ENCODE measurements around the gene MRPL43. TPM values are rescaled to one million over a fixed set of nuclear protein-coding genes. Genes with fewer than 3 reads are reported as not detected.

The MRPL43 gene
- total and polyA plus RNA-seq, 2 donors (not counting 3 experiments of a cell fraction or from before 2014, with no cell fraction given), result 75.0 to 144 TPM

- Histone ChIP-seq H3K27ac (ENCODE audit: insufficient read depth, low read depth, low read length) (no peak overlapping the region), H3K9me3 (replicated peaks; ENCODE audit: control insufficient read depth, insufficient read depth, low read length) (no peaks in the 10 kb centered on the region), H2AFZ (ENCODE audit: low read depth, low read length) (no peak overlapping the region), H3K4me3 (replicated peaks in 1 of 3; ENCODE audit: insufficient read depth in 1 of 3, low read depth in 1 of 3, low read length in 3 of 3) (no peak overlapping the region), H4K20me1 (replicated peaks; ENCODE audit: control insufficient read depth, extremely low read depth, insufficient read depth, low read length) (no peaks in the 10 kb centered on the region), H3K9me1 (replicated peaks; ENCODE audit: control insufficient read depth, extremely low read depth, insufficient read depth, low read length) (no peaks in the 10 kb centered on the region), H3K4me2 (ENCODE audit: insufficient read depth, low read length) (no peak overlapping the region), H3K36me3 (ENCODE audit: control insufficient read depth in 2 of 2, extremely low read depth in 1 of 2, insufficient read depth in 2 of 2, low read length in 2 of 2) (peaks cover 0 to 14% of the 10 kb centered on the region in 2 experiments), H3K27me3 (ENCODE audit: control insufficient read depth in 2 of 2, insufficient read depth in 2 of 2, low read length in 2 of 2) (no peaks in the 10 kb centered on the region), H3K9ac (replicated peaks; ENCODE audit: extremely low read depth, insufficient read depth, low read length) (no peak overlapping the region), H3K79me2 (ENCODE audit: control insufficient read depth, insufficient read depth, low read length) (peaks cover 26% of the 10 kb centered on the region), H3K4me1 (ENCODE audit: control insufficient read depth, extremely low read depth, insufficient read depth, low read length) (peaks cover 12% of the 10 kb centered on the region)
- intact Hi-C loops (cut with micrococcal nuclease), result no loop called here
- no peak for DNase-seq (ENCODE audit: low read depth, low spot score)
- CTCF ChIA-PET, result interaction anchor here (1.1 to 1.4 kb wide), 3 partner anchors 13 to 29 kb away, joined by 3 to 4 read pairs (median 3); partner anchors contain the start of gene SEMA4G
- POLR2A ChIA-PET, result no interaction called here
- TF ChIP-seq JUN (IDR thresholded peaks at IDR 0.05; ENCODE audit: borderline replicate concordance, insufficient read depth, insufficient read length, low read depth) (no peak), FOS (IDR thresholded peaks at IDR 0.05; ENCODE audit: borderline replicate concordance, insufficient read depth, low read length) (no peak), CTCF (IDR thresholded peaks at IDR 0.05; ENCODE audit: extremely low read depth in 1 of 2, insufficient read depth in 1 of 2, low read depth in 1 of 2, low read length in 2 of 2) (no peak)
- dilution Hi-C loops (cut with MboI; ENCODE audit: extremely low pct_ligation_motif_present, low sequenced_read_pairs), result no loop called here
- no TSS peak for BruUV-seq (replicated peaks)
- no peak for FAIRE-seq
Measured at GRCh38 chr10:100985336-100985735, 2.0 kb downstream of the MRPL43 start.

GRCh38 chr10:100984672-100985177 is 2.6 kb downstream of the MRPL43 start:
- BruUV-seq (replicated peaks), result no TSS peak
- peaks cover 23% of the 10 kb centered on the region for H3K79me2 ChIP-seq (ENCODE audit: control insufficient read depth, insufficient read depth, low read length)
- dilution Hi-C loops (cut with MboI; ENCODE audit: extremely low pct_ligation_motif_present, low sequenced_read_pairs), result no loop called here

More at GRCh38 chr10:100984672-100985177, 2.6 kb downstream of the MRPL43 start:
- Histone ChIP-seq H3K4me1 (ENCODE audit: control insufficient read depth, extremely low read depth, insufficient read depth, low read length) (peaks cover 12% of the 10 kb centered on the region), H3K9ac (replicated peaks; ENCODE audit: extremely low read depth, insufficient read depth, low read length) (no peak overlapping the region), H2AFZ (ENCODE audit: low read depth, low read length) (no peak overlapping the region), H3K9me1 (replicated peaks; ENCODE audit: control insufficient read depth, extremely low read depth, insufficient read depth, low read length) (no peaks in the 10 kb centered on the region), H3K9me3 (replicated peaks; ENCODE audit: control insufficient read depth, insufficient read depth, low read length) (no peaks in the 10 kb centered on the region), H3K27ac (ENCODE audit: insufficient read depth, low read depth, low read length) (no peak overlapping the region), H3K4me3 (replicated peaks in 1 of 3; ENCODE audit: insufficient read depth in 1 of 3, low read depth in 1 of 3, low read length in 3 of 3) (no peak overlapping the region), H3K27me3 (ENCODE audit: control insufficient read depth in 2 of 2, insufficient read depth in 2 of 2, low read length in 2 of 2) (no peaks in the 10 kb centered on the region), H3K4me2 (ENCODE audit: insufficient read depth, low read length) (no peak overlapping the region), H4K20me1 (replicated peaks; ENCODE audit: control insufficient read depth, extremely low read depth, insufficient read depth, low read length) (no peaks in the 10 kb centered on the region), H3K36me3 (ENCODE audit: control insufficient read depth in 2 of 2, extremely low read depth in 1 of 2, insufficient read depth in 2 of 2, low read length in 2 of 2) (peaks cover 0 to 16% of the 10 kb centered on the region in 2 experiments)
- ChIA-PET CTCF (interaction anchor here (0.6 to 1.4 kb wide), 4 partner anchors 13 to 30 kb away, joined by 3 to 4 read pairs (median 3); partner anchors contain the start of gene SEMA4G), POLR2A (no interaction called here)
- TF ChIP-seq POLR2AphosphoS5 (IDR thresholded peaks at IDR 0.05; ENCODE audit: insufficient read depth, low read depth, low read length) (no peak), EZH2 (IDR thresholded peaks at IDR 0.05; ENCODE audit: borderline replicate concordance, low read depth, low read length, severe bottlenecking) (no peak), JUN (IDR thresholded peaks at IDR 0.05; ENCODE audit: borderline replicate concordance, insufficient read depth, insufficient read length, low read depth) (no peak), MYC (IDR thresholded peaks at IDR 0.05; ENCODE audit: low read depth, low read length) (no peak)
- DNase-seq (ENCODE audit: low read depth, low spot score), result no peak
- intact Hi-C loops (cut with micrococcal nuclease), result no loop called here
- no peak for FAIRE-seq
